Endothelial cell of umbilical vein (primary cell): ENCODE data around the gene KIAA1755.

ENCODE experiments used
- EZH2 ChIP-seq: IDR thresholded peaks from 2 replicates; pipeline ENCODE4 v1.6.1; 2012; ENCODE audit warnings: borderline replicate concordance, low read depth, mild to moderate bottlenecking, moderate library complexity, low read length, inconsistent platforms; ENCODE audit not compliant: severe bottlenecking
- MAX ChIP-seq: IDR thresholded peaks from 2 replicates; pipeline ENCODE4 v1.6.1; 2011; ENCODE audit not compliant: insufficient read depth, insufficient read length
- MYC ChIP-seq: IDR thresholded peaks from one replicate; pipeline ENCODE4 v1.6.1; 2011; ENCODE audit warnings: mild to moderate bottlenecking, low read depth, low read length
- POLR2A ChIP-seq: IDR thresholded peaks from 2 replicates; pipeline ENCODE4 v1.6.1; 2012; ENCODE audit warnings: low read depth, mild to moderate bottlenecking, control low read depth, low read length
- TF ChIP-seq, protein P1 (sequence below), 2 donors: IDR thresholded peaks; 1 replicate in 1 of 2; 2 replicates in 1 of 2; pipeline ENCODE4 v1.5.1; 2011; ENCODE audit warnings: low read length in 2 of 2, mild to moderate bottlenecking in 2 of 2, moderate library complexity in 2 of 2, control low read depth in 1 of 2, inconsistent platforms in 1 of 2, low read depth in 1 of 2; ENCODE audit not compliant: insufficient read depth in 1 of 2; ENCODE audit errors: extremely low read depth in 1 of 2

DNA sequence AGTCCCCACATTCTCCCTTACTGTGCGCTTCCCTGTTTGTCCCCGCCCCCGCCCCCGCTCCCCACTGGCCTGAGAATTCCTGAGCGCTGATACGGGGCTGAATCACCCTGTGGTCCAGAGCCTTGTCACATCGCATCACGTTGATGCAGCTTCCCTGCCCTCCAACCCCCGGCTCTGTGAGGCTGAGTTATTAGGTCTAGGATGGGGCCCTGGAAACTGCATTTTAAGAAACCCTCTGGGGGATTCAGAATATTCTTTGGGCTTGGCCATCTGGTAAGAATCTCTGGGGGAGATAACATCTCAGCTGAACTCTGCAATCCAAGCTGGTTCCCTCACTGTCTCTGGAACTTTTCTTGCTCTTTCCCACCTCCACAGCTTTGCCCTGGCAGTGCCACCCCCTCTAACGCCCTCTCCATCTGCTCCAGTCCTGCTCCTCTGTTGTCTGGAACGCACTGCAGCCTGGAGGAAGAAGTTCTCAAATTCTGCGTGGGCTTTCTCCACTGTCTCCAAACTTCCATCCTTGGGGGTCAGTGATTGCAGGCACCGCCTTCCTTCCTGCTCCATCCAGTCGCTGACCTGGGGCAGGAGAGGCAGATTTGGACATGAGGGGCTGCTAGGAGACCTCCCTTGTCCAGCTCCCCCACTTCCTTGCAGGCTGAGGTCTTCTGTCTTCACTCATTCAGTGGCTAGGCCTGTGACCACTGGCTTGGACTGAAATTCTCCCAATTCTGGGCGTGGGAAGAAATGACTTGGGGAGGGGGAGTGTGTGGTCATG, 42.6 kb downstream of the KIAA1755 start:
- TF ChIP-seq MYC, result no peak
- TF ChIP-seq MAX, result no peak
- no peak for TF ChIP-seq EZH2
- TF ChIP-seq, protein P1, sequence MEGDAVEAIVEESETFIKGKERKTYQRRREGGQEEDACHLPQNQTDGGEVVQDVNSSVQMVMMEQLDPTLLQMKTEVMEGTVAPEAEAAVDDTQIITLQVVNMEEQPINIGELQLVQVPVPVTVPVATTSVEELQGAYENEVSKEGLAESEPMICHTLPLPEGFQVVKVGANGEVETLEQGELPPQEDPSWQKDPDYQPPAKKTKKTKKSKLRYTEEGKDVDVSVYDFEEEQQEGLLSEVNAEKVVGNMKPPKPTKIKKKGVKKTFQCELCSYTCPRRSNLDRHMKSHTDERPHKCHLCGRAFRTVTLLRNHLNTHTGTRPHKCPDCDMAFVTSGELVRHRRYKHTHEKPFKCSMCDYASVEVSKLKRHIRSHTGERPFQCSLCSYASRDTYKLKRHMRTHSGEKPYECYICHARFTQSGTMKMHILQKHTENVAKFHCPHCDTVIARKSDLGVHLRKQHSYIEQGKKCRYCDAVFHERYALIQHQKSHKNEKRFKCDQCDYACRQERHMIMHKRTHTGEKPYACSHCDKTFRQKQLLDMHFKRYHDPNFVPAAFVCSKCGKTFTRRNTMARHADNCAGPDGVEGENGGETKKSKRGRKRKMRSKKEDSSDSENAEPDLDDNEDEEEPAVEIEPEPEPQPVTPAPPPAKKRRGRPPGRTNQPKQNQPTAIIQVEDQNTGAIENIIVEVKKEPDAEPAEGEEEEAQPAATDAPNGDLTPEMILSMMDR (IDR thresholded peaks at IDR 0.05; ENCODE audit: extremely low read depth in 1 of 2, insufficient read depth in 1 of 2, low read depth in 1 of 2, low read length in 2 of 2), result no peak
- TF ChIP-seq POLR2A, result no peak
